ENCODE measurements around the gene WARS2. TPM values are rescaled to one million over a fixed set of nuclear protein-coding genes. Genes with fewer than 3 reads are reported as not detected.

Gene WARS2
- total and polyA plus RNA-seq, 2 of the 8 experiments (the other 6 are each of a cell fraction or from before 2014, with no cell fraction given): 4.3 to 12.9 TPM

DNA sequence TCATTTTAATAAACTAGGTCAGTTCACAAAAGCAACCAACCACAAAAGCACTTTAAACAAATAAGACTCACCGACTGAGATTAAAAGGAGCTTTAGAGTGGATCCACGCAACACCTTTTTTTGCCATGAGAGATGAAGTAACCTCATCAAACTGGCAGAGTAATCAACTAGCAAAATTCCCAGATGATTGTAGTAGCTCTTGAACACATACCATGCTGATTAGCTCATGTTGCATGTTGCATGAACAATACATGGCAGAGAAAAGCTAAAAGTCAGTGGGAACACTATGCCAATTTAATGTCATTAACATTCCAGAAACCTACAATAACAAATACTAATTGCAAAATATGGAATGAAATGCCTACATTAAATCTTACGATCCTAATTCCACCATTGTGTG is 4.1 kb downstream of the WARS2 start:
- no peaks in the 10 kb centered on the region for H3K9me3 ChIP-seq (ENCODE audit: insufficient read depth in 2 of 2, low read depth in 1 of 2, low read length in 1 of 2)
- no peak for DNase-seq (ENCODE audit: low read depth in 1 of 2, low spot score in 2 of 2)
- H3K56ac ChIP-seq (replicated peaks; ENCODE audit: insufficient read length, low read depth, low read length): no peak overlapping the region
- H3K14ac ChIP-seq (ENCODE audit: insufficient read length): no peak overlapping the region
- no peak overlapping the region for H3K4me3 ChIP-seq (ENCODE audit: extremely low read depth in 1 of 4, insufficient read depth in 2 of 4, low read depth in 3 of 4, low read length in 4 of 4)
- no peak overlapping the region for H3K18ac ChIP-seq (ENCODE audit: extremely low read depth, low read length)
- H3K4me1 ChIP-seq (replicated peaks in 1 of 4; ENCODE audit: control insufficient read depth in 3 of 4, insufficient read depth in 4 of 4, low read length in 3 of 4): peaks cover 0 to 3% (median 1%) of the 10 kb centered on the region in 4 experiments; a peak in 2 of 7 replicates
- H4K20me1 ChIP-seq (replicated peaks in 1 of 2; ENCODE audit: control insufficient read depth in 1 of 2, insufficient read depth in 2 of 2, low read length in 2 of 2): peaks cover 0 to 2% of the 10 kb centered on the region in 2 experiments
- no peak overlapping the region for H4K8ac ChIP-seq (ENCODE audit: extremely low read depth, insufficient read depth, low read length)
- H3K36me3 ChIP-seq (ENCODE audit: control insufficient read depth in 2 of 4, insufficient read depth in 4 of 4, low read length in 3 of 4): no peaks in the 10 kb centered on the region
- H2BK12ac ChIP-seq (ENCODE audit: low read depth, low read length): no peak overlapping the region
- POLR2A ChIA-PET (ENCODE audit: partially characterized antibody): no interaction called here
- no peak overlapping the region for H3K4ac ChIP-seq (replicated peaks; ENCODE audit: insufficient read length, low read depth, low read length)
- no peak overlapping the region for H2AFZ ChIP-seq (ENCODE audit: low read length)
- WGBS, 2 experiments (ENCODE audit: extremely low coverage in 1 of 2, insufficient coverage in 1 of 2, insufficient read length in 1 of 2, insufficient replicate concordance in 2 of 2, low coverage in 1 of 2, low lambda C conversion rate in 2 of 2, missing lambda C conversion rate in 1 of 2): 59% methylated on average over 3 of the region's 3 CpGs; no CpG with 5 or more reads in 1 of the 2 experiments
- H3K27me3 ChIP-seq (replicated peaks in 1 of 4; ENCODE audit: control insufficient read depth in 3 of 4, extremely low read depth in 1 of 4, insufficient read depth in 3 of 4, low read length in 3 of 4): no peaks in the 10 kb centered on the region
- no peak overlapping the region for H3K27ac ChIP-seq (ENCODE audit: low read depth, low read length)
- FAIRE-seq: no peak
- H3K23me2 ChIP-seq (ENCODE audit: low read depth, low read length): peaks cover 7% of the 10 kb centered on the region
- H3K9ac ChIP-seq (replicated peaks in 1 of 4; ENCODE audit: extremely low read depth in 1 of 4, low read depth in 3 of 4, low read length in 3 of 4): no peak overlapping the region
- H4K5ac ChIP-seq (ENCODE audit: insufficient read length, low read depth, low read length): no peak overlapping the region
- no peak overlapping the region for H2BK120ac ChIP-seq (replicated peaks; ENCODE audit: low read depth, low read length)
- no peak overlapping the region for H2BK15ac ChIP-seq (ENCODE audit: low read length)
- no peak overlapping the region for H2AK5ac ChIP-seq (ENCODE audit: low read depth, low read length)
- H2BK5ac ChIP-seq (ENCODE audit: low read depth, low read length): no peak overlapping the region
- peaks cover 0 to 4% of the 10 kb centered on the region in 2 experiments; a peak in 2 of 4 replicates for H3K79me2 ChIP-seq (ENCODE audit: control insufficient read depth in 1 of 2, insufficient read depth in 2 of 2, low read length in 2 of 2)
- H4K91ac ChIP-seq (replicated peaks; ENCODE audit: insufficient read length, low read length): no peak overlapping the region
- CTCF ChIA-PET (ENCODE audit: partially characterized antibody): interaction anchor here (0.9 kb wide), 1 partner anchor 140 kb away, joined by 3 read pairs; no protein-coding TSS in a partner anchor
- H3K4me2 ChIP-seq (ENCODE audit: insufficient read depth in 1 of 2, low read depth in 2 of 2, low read length in 2 of 2): no peak overlapping the region
- H2BK20ac ChIP-seq (ENCODE audit: low read length): no peak overlapping the region
- H3K23ac ChIP-seq (ENCODE audit: insufficient read length): no peak overlapping the region
- no peaks in the 10 kb centered on the region; the same call in 1 of the 2 replicates for H3K79me1 ChIP-seq (ENCODE audit: low read depth, low read length)
- no peak for TF ChIP-seq TEAD4 (IDR thresholded peaks at IDR 0.05; ENCODE audit: low read depth, low read length)
- TF ChIP-seq, protein P1, sequence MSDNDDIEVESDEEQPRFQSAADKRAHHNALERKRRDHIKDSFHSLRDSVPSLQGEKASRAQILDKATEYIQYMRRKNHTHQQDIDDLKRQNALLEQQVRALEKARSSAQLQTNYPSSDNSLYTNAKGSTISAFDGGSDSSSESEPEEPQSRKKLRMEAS (IDR thresholded peaks at IDR 0.05): no peak
- no peak for TF ChIP-seq EZH2 (IDR thresholded peaks at IDR 0.05; ENCODE audit: low read depth, low read length, severe bottlenecking)
- TF ChIP-seq YY1 (IDR thresholded peaks at IDR 0.05; ENCODE audit: low read depth, low read length): no peak
- TF ChIP-seq, protein P2, sequence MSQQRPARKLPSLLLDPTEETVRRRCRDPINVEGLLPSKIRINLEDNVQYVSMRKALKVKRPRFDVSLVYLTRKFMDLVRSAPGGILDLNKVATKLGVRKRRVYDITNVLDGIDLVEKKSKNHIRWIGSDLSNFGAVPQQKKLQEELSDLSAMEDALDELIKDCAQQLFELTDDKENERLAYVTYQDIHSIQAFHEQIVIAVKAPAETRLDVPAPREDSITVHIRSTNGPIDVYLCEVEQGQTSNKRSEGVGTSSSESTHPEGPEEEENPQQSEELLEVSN (IDR thresholded peaks at IDR 0.05): no peak
- no peak for TF ChIP-seq CHD2 (IDR thresholded peaks at IDR 0.05; ENCODE audit: low read length)
- TF ChIP-seq NRF1 (IDR thresholded peaks at IDR 0.05; ENCODE audit: low read depth, low read length): no peak
- TF ChIP-seq EGR1 (IDR thresholded peaks at IDR 0.05; ENCODE audit: borderline replicate concordance, low read depth, low read length): no peak

Measured in H1 (cell line).